Bladder microvascular endothelial cell (primary cell): ENCODE measurements around the gene ZCCHC17. TPM values are rescaled to one million over a fixed set of nuclear protein-coding genes. Genes with fewer than 3 reads are reported as not detected.

Experiments used
- total RNA-seq: library from RNA; depleted of rRNA; stranded (reverse); fragments of >200 nt; gene quantifications from 2 replicates; pipeline ENCODE4 v1.2.3, GENCODE V29; 2014

Gene ZCCHC17, protein sequence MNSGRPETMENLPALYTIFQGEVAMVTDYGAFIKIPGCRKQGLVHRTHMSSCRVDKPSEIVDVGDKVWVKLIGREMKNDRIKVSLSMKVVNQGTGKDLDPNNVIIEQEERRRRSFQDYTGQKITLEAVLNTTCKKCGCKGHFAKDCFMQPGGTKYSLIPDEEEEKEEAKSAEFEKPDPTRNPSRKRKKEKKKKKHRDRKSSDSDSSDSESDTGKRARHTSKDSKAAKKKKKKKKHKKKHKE
- total RNA-seq: 26.1 and 30.9 TPM in 2 replicates

DNA sequence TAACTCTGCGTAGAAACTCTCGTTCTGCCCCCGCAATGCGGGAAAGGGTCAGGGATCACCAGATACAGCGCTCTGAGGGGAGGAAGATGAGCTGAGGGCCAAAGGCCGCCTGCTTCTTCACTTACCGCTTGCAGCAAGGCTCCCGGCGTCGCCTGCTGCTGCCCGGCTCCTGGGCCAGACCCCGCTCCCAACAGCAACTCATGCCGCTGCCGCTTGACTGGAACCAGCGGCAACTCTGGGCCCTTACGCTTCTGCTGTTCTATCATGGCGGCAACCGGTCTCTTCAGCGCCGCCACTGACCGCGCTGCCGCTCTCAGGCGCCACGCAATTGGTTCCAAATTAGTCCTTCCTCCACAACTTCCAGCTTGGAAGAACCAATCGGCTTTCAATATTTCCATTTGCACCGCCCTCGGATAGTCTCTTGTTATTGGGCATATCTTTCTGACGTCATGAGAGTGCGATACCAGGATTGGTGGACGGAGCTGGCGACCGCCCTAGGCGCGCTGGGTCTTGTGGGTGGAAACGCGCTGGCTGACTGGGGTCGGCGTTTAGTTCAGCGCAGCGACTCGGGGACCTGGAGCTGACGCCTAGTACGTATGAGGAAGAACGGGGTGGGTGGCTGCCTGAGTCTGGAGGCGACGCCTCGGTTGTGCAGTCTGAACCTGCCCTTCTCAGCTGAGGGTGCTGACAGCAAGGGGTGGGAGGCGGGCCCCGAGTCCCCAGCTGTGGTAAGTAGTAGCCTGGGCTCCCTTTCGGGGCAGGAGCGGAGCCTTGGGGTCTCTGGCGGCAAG is at the start of gene ZCCHC17, which contains the start of gene SNRNP40:
Gene ZCCHC17 (plus strand): TSS at position 547 of the 791 bp plus-strand sequence. CDS start 13,067 bp downstream, outside the sequence.
Gene SNRNP40 (minus strand): TSS at position 303 of the 791 bp plus-strand sequence. CDS start 37 bp downstream, at position 266.

DNA sequence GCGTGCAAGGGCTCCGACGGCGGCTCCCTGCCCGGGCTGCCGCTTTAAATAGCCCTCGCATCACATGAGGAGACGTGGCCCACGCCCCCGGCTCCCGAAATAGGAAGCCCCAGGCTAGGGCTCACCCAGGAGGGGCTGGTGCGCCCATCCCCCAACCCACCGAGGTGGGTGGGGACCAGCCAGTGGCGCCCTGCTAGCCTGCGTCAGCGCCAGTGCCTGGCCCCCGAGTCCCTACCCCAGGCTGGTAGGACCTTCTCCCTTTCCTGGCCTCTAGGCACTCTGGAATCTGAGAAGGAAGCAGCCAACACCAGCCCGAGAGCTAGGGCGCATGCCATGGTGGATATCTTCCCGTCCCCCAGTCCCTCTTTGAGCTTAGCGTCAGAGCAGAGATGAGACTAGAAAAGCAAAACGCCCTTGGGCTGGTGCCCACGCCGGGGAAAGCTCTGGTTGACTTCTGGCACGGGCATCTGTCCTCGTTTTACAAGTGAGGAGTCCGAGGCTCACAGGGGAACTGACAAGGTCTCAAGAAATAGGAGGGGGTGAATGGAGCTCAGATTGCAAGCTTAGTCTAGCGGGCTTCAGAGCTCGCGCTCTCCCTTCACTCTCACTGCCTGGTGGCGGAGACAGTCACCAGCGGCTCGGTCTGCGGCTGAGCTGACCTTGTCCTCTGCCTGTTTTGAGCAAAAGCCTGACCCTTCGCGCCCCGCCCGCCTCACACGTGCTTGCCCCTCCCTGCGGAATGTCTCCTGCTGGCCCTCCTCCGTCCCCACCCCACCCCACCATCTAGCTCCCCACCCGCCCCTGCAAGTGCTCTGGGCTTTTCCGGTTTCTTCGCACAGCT is 76.4 kb downstream of the ZCCHC17 start, which contains the start of gene FABP3:
Gene FABP3 (minus strand): TSS at position 21 of the 841 bp plus-strand sequence. CDS start 62 bp downstream, outside the sequence.

DNA sequence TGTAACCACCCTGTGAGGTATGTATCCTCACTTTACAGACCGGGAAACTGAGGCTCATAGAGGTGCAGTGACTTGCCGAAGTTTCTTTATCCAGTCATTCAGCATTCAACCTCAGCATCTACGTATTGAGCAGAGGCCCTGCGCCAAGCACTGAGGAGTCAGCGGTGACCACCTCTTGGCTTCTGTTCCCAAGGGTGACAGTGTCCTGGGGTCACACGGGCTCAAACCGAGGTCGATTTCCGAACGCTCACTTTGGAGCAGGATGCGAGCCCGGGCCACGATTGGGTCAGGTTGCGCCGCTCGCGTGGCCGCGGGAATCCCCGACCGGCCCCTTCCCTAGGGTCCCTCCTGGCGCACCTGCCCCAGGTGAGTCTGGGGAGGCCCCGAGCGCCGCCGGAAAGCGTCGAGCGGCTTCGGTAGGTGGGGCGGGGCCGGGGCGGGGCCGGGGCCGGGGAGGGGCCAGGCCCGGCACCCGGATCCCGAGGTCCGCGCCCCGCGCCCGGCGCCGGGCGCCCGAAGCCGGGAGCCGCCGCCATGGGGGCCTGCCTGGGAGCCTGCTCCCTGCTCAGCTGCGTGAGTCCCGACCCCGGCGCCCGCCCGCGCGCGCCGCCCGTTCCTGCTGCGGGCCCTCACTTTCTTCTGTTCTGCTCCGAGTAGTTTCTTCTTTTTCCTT is 116.0 kb downstream of the ZCCHC17 start, which contains the start of gene SERINC2:
Gene SERINC2 (plus strand): TSS at position 482 of the 673 bp plus-strand sequence. CDS start 53 bp downstream, at position 535.

Other genes starting within 250 kb of the ZCCHC17 start
- gene PUM1, start 231.3 kb upstream of the ZCCHC17 start, total RNA-seq: 38.4 and 162 TPM in 2 replicates
- gene NKAIN1, start 57.1 kb upstream of the ZCCHC17 start, total RNA-seq: 0.06 TPM in 1 of 2 replicates, not detected in the other
- gene SNRNP40, start 244 bp upstream of the ZCCHC17 start, total RNA-seq: 107 and 138 TPM in 2 replicates
- 0.57 and 5.5 TPM in 2 replicates for gene FABP3, start 76.0 kb downstream of the ZCCHC17 start, total RNA-seq
- 1.6 and 11.8 TPM in 2 replicates for gene SERINC2, start 116.2 kb downstream of the ZCCHC17 start, total RNA-seq